ENCODE data around the gene CPNE5. TPM values are rescaled to one million over a fixed set of nuclear protein-coding genes. Genes with fewer than 3 reads are reported as not detected.

CPNE5 gene
- polyA plus RNA-seq, 2 of the 4 experiments (the other 2 are of a cell fraction) = 0.03 to 0.13 TPM

- Histone ChIP-seq H3K4me1 (no peaks in the 10 kb centered on the region), H3K4me3 (no peak overlapping the region), H3K27ac (no peak overlapping the region), H3K4me2 (no peak overlapping the region), H3K9me3 (no peaks in the 10 kb centered on the region)
- TF ChIP-seq EHMT2 (IDR thresholded peaks at IDR 0.05; ENCODE audit: low read depth) (no peak), HMGXB4 (CRISPR knock-in tag; IDR thresholded peaks at IDR 0.05; ENCODE audit: borderline replicate concordance) (no peak), HOXB5 (CRISPR knock-in tag; IDR thresholded peaks at IDR 0.05) (no peak), CBX2 (IDR thresholded peaks at IDR 0.05; ENCODE audit: borderline replicate concordance, low read depth) (no peak), FOSL2 (IDR thresholded peaks at IDR 0.05) (no peak), FOSL2 (CRISPR knock-in tag; IDR thresholded peaks at IDR 0.05) (no peak), RNF2 (IDR thresholded peaks at IDR 0.05; ENCODE audit: borderline replicate concordance, low read depth) (no peak), ESRRA (IDR thresholded peaks at IDR 0.05; ENCODE audit: borderline replicate concordance, low read length) (no peak), BHLHE40 (IDR thresholded peaks at IDR 0.05; ENCODE audit: low read depth, low read length) (no peak), CHD2 (IDR thresholded peaks at IDR 0.05; ENCODE audit: low read length, partially characterized antibody) (no peak)
- no peak for ATAC-seq
- CTCF ChIA-PET = interaction anchor here (1.5 kb wide), 1 partner anchor 175 kb away, joined by 3 read pairs; no protein-coding TSS in a partner anchor
- POLR2A ChIA-PET = no interaction called here
- FAIRE-seq = no peak
- WGBS (ENCODE audit: missing lambda C conversion rate) = 83% methylated on average over 4 of the region's 4 CpGs
- no peak for DNase-seq (ENCODE audit: low read depth in 1 of 2, low spot score in 1 of 2)
Observed at GRCh38 chr6:36843170-36843569, 3.9 kb upstream of the CPNE5 start.

GRCh38 chr6:36841756-36842155, 2.5 kb upstream of the CPNE5 start:
- TF ChIP-seq ZFP36 (IDR thresholded peaks at IDR 0.05; ENCODE audit: borderline replicate concordance, partially characterized antibody) = peak; percentile 52
- TF ChIP-seq USF2 (IDR thresholded peaks at IDR 0.05) = no peak
- TF ChIP-seq MYC (IDR thresholded peaks at IDR 0.05; ENCODE audit: borderline replicate concordance, low read length) = no peak
- TF ChIP-seq CEBPB (IDR thresholded peaks at IDR 0.05) = no peak
- TF ChIP-seq RNF2 (IDR thresholded peaks at IDR 0.05; ENCODE audit: borderline replicate concordance, low read depth) = no peak
- TF ChIP-seq NPAS2 (CRISPR knock-in tag; IDR thresholded peaks at IDR 0.05; ENCODE audit: borderline replicate concordance) = no peak
- DNase-seq (ENCODE audit: low read depth in 1 of 2, low spot score in 1 of 2) = no peak
- WGBS (ENCODE audit: missing lambda C conversion rate) = 57% methylated on average over 2 of the region's 2 CpGs
- ChIA-PET CTCF (no interaction called here), POLR2A (no interaction called here)
- Histone ChIP-seq H3K4me1 (no peaks in the 10 kb centered on the region), H3K9me3 (no peaks in the 10 kb centered on the region), H3K27ac (no peak overlapping the region), H3K4me2 (no peak overlapping the region), H3K4me3 (no peak overlapping the region)
- ATAC-seq = no peak
- no peak for FAIRE-seq

- Histone ChIP-seq H3K4me3 (no peak overlapping the region; the same call in 2 of the 3 replicates), H3K4me1 (no peaks in the 10 kb centered on the region), H3K4me2 (peak overlapping the region; percentile 97), H3K9me3 (no peaks in the 10 kb centered on the region), H3K27ac (no peak overlapping the region)
- TF ChIP-seq CBX2 (IDR thresholded peaks at IDR 0.05; ENCODE audit: borderline replicate concordance, low read depth) (no peak), CHD2 (IDR thresholded peaks at IDR 0.05; ENCODE audit: low read length, partially characterized antibody) (no peak), PBX3 (IDR thresholded peaks at IDR 0.05) (no peak), RAD21 (conservative IDR thresholded peaks at IDR 0.05 in 1 of 2, IDR thresholded peaks at IDR 0.05 in 1 of 2) (no peak), ZC3H11A (IDR thresholded peaks at IDR 0.05) (no peak), HOXA7 (CRISPR knock-in tag; IDR thresholded peaks at IDR 0.05) (no peak), HES2 (IDR thresholded peaks at IDR 0.05) (no peak), ZFP36 (IDR thresholded peaks at IDR 0.05; ENCODE audit: borderline replicate concordance, partially characterized antibody) (no peak), MAFK (IDR thresholded peaks at IDR 0.05; ENCODE audit: partially characterized antibody) (no peak)
- WGBS (ENCODE audit: missing lambda C conversion rate) = 84% methylated on average over 26 of the region's 44 CpGs
- no peak for FAIRE-seq
- ATAC-seq = no peak
- no peak for DNase-seq (ENCODE audit: low read depth in 1 of 2, low spot score in 1 of 2)
- POLR2A ChIA-PET = no interaction called here
- CTCF ChIA-PET = interaction anchor here (1.0 kb wide), 1 partner anchor 9 kb away, joined by 3 read pairs; no protein-coding TSS in a partner anchor
Observed at GRCh38 chr6:36840432-36841403, 1.5 kb upstream of the CPNE5 start.
